ENCODE data around the gene NFATC1. TPM values are rescaled to one million over a fixed set of nuclear protein-coding genes. Genes with fewer than 3 reads are reported as not detected.
A peak's percentile ranks its signal among the peaks of the same experiment; 100 is the strongest.

Gene NFATC1
- total RNA-seq, 3 donors from 2014 or later: 10.9 to 18.0 (median 12.9) TPM

GRCh38 chr18:79558196-79558932 lies 162.6 kb downstream of the NFATC1 start:
- peaks cover 0 to 10% of the 10 kb centered on the region in 2 donors for H3K27me3 ChIP-seq
- H3K4me3 ChIP-seq: no peak overlapping the region
- DNase-seq (ENCODE audit: low spot score in 2 of 2): peak in 1 of 2 donors; percentile 37
- intact Hi-C loops (cut with DNase I; ENCODE audit: low total_unique reads): no loop called here
- no peaks in the 10 kb centered on the region for H3K9me3 ChIP-seq
- H3K36me3 ChIP-seq: no peaks in the 10 kb centered on the region
- no peaks in the 10 kb centered on the region for H3K4me1 ChIP-seq
- TF ChIP-seq POLR2AphosphoS5 (IDR thresholded peaks at IDR 0.05): no peak
- no peak for TF ChIP-seq CTCF (IDR thresholded peaks at IDR 0.05)
- TF ChIP-seq POLR2A (IDR thresholded peaks at IDR 0.05): no peak
- no peak overlapping the region for H3K27ac ChIP-seq

DNA sequence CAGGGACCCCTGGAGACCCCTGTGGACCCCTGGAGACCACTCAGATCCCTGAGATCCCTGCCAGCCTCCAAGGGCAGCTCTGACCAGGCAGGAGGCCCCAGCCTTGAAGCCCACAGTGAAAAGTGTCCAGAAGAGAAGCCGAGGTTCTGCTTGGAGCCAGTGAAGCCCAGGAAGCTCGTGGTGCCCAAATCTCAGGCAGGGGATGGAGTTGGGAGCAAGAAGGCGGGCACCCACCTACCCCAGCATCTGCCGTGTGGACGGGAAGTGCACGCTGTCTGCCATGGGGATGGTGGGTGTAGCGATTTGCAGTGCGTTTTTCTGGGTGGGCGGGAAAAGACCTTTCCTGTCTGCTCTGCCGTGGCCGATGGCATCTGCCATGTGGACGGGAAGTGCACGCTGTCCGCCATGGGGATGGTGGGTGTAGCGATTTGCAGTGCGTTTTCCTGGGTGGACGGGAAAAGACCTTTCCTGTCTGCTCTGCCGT lies 163.2 kb downstream of the NFATC1 start:
- H3K27ac ChIP-seq: no peak overlapping the region
- DNase-seq (ENCODE audit: low spot score in 2 of 2): no peak

GRCh38 chr18:79559436-79559835 lies 163.7 kb downstream of the NFATC1 start:
- Histone ChIP-seq H3K36me3 (no peaks in the 10 kb centered on the region), H3K4me3 (no peak overlapping the region), H3K4me1 (no peaks in the 10 kb centered on the region), H3K27me3 (peaks cover 0 to under 1% of the 10 kb centered on the region in 2 donors), H3K9me3 (no peaks in the 10 kb centered on the region), H3K27ac (no peak overlapping the region)
- TF ChIP-seq CTCF (IDR thresholded peaks at IDR 0.05): no peak
- TF ChIP-seq POLR2A (IDR thresholded peaks at IDR 0.05): no peak
- no peak for TF ChIP-seq POLR2AphosphoS5 (IDR thresholded peaks at IDR 0.05)
- intact Hi-C loops (cut with DNase I; ENCODE audit: low total_unique reads): no loop called here
- DNase-seq (ENCODE audit: low spot score in 2 of 2): peak in 1 of 2 donors; percentile 22

More for the DNA sequence above, 163.2 kb downstream of the NFATC1 start:
- no peaks in the 10 kb centered on the region for H3K36me3 ChIP-seq
- intact Hi-C loops (cut with DNase I; ENCODE audit: low total_unique reads): no loop called here
- no peak for TF ChIP-seq POLR2AphosphoS5 (IDR thresholded peaks at IDR 0.05)
- TF ChIP-seq CTCF (IDR thresholded peaks at IDR 0.05): no peak
- no peak overlapping the region for H3K4me3 ChIP-seq
- H3K4me1 ChIP-seq: no peaks in the 10 kb centered on the region
- no peaks in the 10 kb centered on the region for H3K9me3 ChIP-seq
- H3K27me3 ChIP-seq: peaks cover 0 to 5% of the 10 kb centered on the region in 2 donors

- Histone ChIP-seq H3K4me1 (no peaks in the 10 kb centered on the region), H3K27ac (peak overlapping the region; percentile 32 to 70), H3K36me3 (no peaks in the 10 kb centered on the region), H3K4me3 (no peak overlapping the region), H3K9me3 (no peaks in the 10 kb centered on the region), H3K27me3 (no peaks in the 10 kb centered on the region)
- DNase-seq (ENCODE audit: low spot score in 2 of 2): peak; percentile 46 to 71
- intact Hi-C loops (cut with DNase I; ENCODE audit: low total_unique reads): no loop called here
- TF ChIP-seq POLR2AphosphoS5 (IDR thresholded peaks at IDR 0.05): peak in 1 of 3 donors; percentile 35
- no peak for TF ChIP-seq CTCF (IDR thresholded peaks at IDR 0.05)
Observed at GRCh38 chr18:79560042-79560860, 164.5 kb downstream of the NFATC1 start.

DNA sequence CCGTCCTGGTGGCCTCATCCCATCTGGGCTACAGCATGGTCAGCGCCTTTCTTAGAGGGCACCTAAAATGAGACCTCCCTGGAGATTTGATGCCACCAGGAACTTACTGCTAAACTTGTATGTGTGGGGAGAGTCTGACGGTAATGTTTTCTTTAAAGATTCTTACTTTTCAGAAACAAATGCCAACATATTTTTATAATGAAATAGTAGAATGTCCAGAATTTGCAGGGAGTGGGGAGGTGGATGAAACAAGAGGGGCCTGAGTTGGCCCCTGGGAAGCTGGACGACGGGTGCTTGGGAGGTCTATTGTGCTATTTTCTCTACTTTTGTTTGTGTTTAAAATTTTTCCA lies 165.1 kb downstream of the NFATC1 start:
- no peak for TF ChIP-seq POLR2A (IDR thresholded peaks at IDR 0.05)
- no peak for TF ChIP-seq CTCF (IDR thresholded peaks at IDR 0.05)
- no peak for TF ChIP-seq POLR2AphosphoS5 (IDR thresholded peaks at IDR 0.05)
- H3K27me3 ChIP-seq: no peaks in the 10 kb centered on the region
- no peaks in the 10 kb centered on the region for H3K36me3 ChIP-seq
- peak overlapping the region; percentile 32 to 70 for H3K27ac ChIP-seq
- intact Hi-C loops (cut with DNase I; ENCODE audit: low total_unique reads): no loop called here
- no peaks in the 10 kb centered on the region for H3K9me3 ChIP-seq
- H3K4me3 ChIP-seq: no peak overlapping the region
- no peak for DNase-seq (ENCODE audit: low spot score in 2 of 2)
- H3K4me1 ChIP-seq: no peaks in the 10 kb centered on the region
